HG03025 (cell line): ENCODE results near the gene LHFPL4.

ENCODE experiments used
- ATAC-seq: cut with Tn5 transposase; IDR thresholded peaks from one replicate; pipeline ENCODE4 v1.9.1; 2021; ENCODE audit warnings: mild to moderate bottlenecking, moderate library complexity; ENCODE audit not compliant: unreplicated experiment, low FRiP score

LHFPL4 gene

GRCh38 chr3:9480265-9480664 lies 73.4 kb downstream of the LHFPL4 start:
- no peak for ATAC-seq

- no peak for ATAC-seq
These were observed 76.7 kb downstream of the LHFPL4 start for GRCh38 chr3:9476935-9477334.

DNA sequence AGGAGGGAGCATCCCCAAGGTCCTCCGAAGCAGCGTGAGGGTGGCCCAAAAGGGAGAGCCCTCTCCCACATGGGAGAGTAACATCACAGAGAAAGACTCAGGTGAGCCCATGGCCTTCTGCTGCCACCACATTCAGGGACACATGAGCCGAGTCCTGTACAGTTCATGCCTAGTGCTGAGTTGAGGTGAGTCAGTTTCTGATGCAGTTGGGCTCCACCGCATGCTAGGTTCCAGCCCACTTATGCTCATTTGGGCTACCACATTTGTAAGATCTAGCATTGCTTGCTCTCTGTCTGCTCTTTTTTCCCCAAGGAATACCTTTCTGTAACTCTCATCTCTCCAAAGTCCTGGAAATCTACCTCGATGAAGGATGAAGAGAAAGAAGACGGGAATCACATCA lies 79.1 kb downstream of the LHFPL4 start:
- no peak for ATAC-seq

DNA sequence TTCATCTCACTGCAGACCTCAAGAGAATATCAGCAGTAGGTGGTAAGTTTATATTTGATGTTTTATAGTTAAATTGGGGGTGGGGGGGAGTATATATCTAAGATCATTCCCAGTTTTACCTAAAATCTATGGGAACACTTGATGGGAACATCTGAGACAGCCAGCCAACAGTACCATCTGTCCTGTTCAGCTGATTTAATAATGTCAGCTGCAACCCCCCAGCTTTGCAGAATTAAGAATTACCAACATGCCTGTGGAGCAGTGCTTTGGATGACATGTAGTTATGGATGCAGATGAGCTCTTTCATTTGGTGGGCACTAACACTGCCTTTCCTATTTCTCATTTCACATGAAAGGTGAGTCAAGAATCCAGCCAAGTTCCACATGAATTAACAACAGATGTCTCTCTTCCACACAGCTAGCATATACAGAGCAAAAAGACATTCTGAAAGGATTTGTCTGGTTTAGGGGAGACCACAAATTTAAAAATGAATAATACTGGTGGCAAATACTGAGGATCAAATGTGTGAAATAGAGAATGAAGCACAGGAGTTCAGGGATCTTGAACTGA lies 80.0 kb downstream of the LHFPL4 start:
- no peak for ATAC-seq

GRCh38 chr3:9469986-9470385 lies 83.6 kb downstream of the LHFPL4 start:
- no peak for ATAC-seq

GRCh38 chr3:9468460-9468859 lies 85.2 kb downstream of the LHFPL4 start:
- no peak for ATAC-seq

DNA sequence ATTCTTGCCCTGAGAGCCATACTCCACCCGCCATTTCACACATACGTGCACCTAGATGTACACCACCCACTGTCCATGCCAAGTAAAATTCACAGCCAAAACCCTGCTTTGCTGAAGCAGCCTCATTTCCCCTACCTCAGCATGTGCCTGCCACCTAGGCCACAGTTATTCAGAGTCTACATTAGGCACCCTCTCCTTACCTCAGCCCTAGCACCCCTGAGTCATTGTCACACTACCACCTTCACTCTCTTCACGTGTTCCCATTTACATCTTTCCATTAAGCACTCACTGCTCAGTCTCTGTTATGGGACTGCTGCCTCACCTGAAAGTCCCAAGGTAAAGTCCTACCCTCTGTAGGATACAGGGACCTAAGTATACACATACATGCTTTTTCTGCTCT lies 86.2 kb downstream of the LHFPL4 start:
- no peak for ATAC-seq

DNA sequence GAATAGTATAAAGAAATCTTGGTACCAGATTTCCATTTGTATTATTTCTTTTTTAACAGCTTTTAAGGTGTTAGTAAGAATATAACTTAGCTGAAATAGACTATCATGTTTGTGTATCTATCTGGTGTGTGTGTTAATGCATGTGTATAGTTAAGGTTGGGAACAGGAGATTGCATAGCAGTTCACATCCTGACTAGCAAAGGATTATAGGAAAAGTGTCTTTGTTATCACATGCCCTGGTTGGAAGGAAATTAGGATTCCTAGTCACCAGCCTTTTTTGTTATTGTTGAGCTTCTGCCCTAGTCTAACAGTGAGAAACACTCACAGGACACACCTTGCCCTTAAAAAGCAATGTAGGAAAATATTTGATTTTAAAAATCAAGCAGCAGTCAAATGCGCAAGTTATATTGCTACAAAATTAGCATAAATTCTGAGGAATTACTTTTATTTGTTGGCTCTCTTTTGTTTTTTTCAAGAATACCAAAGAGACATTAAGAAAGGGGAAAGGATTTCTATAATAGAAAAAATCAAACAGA lies 98.0 kb downstream of the LHFPL4 start:
- ATAC-seq = no peak

DNA sequence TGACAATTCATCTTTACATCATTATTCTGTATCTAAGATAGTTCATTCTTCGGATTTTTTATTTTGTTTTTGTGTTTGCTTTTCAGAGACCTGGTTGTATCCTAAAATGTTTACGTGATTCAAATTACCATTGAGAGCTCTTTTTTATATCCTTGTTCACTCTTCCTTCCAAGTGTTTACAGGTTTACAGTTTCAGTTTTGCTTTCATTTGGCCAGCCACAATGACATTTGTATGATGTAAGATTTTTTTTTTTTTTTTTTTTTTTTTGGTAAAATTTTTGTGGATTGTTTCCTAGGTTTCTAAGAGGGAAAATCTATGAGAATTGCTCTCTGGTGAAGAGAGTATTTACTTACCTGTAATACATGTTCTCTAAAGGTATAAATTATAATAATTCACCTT lies 101.2 kb downstream of the LHFPL4 start:
- no peak for ATAC-seq

GRCh38 chr3:9450991-9451390 lies 102.6 kb downstream of the LHFPL4 start:
- ATAC-seq = no peak

- ATAC-seq = no peak
These were observed 103.5 kb downstream of the LHFPL4 start for GRCh38 chr3:9450126-9450525.

- no peak for ATAC-seq
These were observed 105.0 kb downstream of the LHFPL4 start for GRCh38 chr3:9448643-9449042.
